ENCODE results near the gene NBEA. TPM values are rescaled to one million over a fixed set of nuclear protein-coding genes. Genes with fewer than 3 reads are reported as not detected.
A peak's percentile ranks its signal among the peaks of the same experiment; 100 is the strongest.

Gene NBEA
- total and polyA plus RNA-seq, 2 experiments from 2014 or later = 9.1 to 29.1 TPM

GRCh38 chr13:35695448-35695770 is 753.3 kb downstream of the NBEA start (continued):
- TF ChIP-seq ZNF114 (CRISPR knock-in tag; IDR thresholded peaks at IDR 0.05) (no peak), STAT1 (IDR thresholded peaks at IDR 0.05; ENCODE audit: unreplicated experiment) (no peak), REST (IDR thresholded peaks at IDR 0.05; ENCODE audit: unreplicated experiment) (no peak), CTCF (conservative IDR thresholded peaks at IDR 0.05; ENCODE audit: low read depth in 2 of 2) (no peak), CREB1 (CRISPR knock-in tag; IDR thresholded peaks at IDR 0.05; ENCODE audit: low read depth) (no peak), EZH2 (IDR thresholded peaks at IDR 0.05; ENCODE audit: low read depth, unreplicated experiment) (no peak), ZNF331 (CRISPR knock-in tag; IDR thresholded peaks at IDR 0.05; ENCODE audit: low read depth) (no peak), NANOG (IDR thresholded peaks at IDR 0.05; ENCODE audit: borderline replicate concordance) (no peak)

- Histone ChIP-seq H3K9me2 (ENCODE audit: insufficient read depth) (peaks cover 5% of the 10 kb centered on the region), H2AFZ (peak overlapping the region; percentile 84), H3K4me3 (no peak overlapping the region), H3K4me2 (peak overlapping the region; percentile 64; the same call in 1 of the 2 replicates), H4K20me1 (replicated peaks; ENCODE audit: insufficient read depth) (no peaks in the 10 kb centered on the region), H3K27ac (ENCODE audit: low read depth) (no peak overlapping the region), H3K79me2 (replicated peaks; ENCODE audit: insufficient read depth) (no peaks in the 10 kb centered on the region), H3K4me1 (ENCODE audit: insufficient read depth) (peaks cover 24% of the 10 kb centered on the region; the same call in 1 of the 2 replicates), H3F3A (replicated peaks; ENCODE audit: low read depth) (no peaks in the 10 kb centered on the region), H3K27me3 (ENCODE audit: insufficient read depth) (no peaks in the 10 kb centered on the region), H3K36me3 (ENCODE audit: insufficient read depth) (no peaks in the 10 kb centered on the region)
- TF ChIP-seq JUNB (IDR thresholded peaks at IDR 0.05; ENCODE audit: unreplicated experiment) = no peak
- TF ChIP-seq NANOG (IDR thresholded peaks at IDR 0.05; ENCODE audit: borderline replicate concordance) = no peak
- TF ChIP-seq ZNF331 (CRISPR knock-in tag; IDR thresholded peaks at IDR 0.05; ENCODE audit: low read depth) = no peak
- TF ChIP-seq REST (IDR thresholded peaks at IDR 0.05; ENCODE audit: unreplicated experiment) = no peak
- TF ChIP-seq POLR2AphosphoS5 (IDR thresholded peaks at IDR 0.05; ENCODE audit: low read depth) = no peak
- no peak for TF ChIP-seq ZNF114 (CRISPR knock-in tag; IDR thresholded peaks at IDR 0.05)
- TF ChIP-seq, protein P1, sequence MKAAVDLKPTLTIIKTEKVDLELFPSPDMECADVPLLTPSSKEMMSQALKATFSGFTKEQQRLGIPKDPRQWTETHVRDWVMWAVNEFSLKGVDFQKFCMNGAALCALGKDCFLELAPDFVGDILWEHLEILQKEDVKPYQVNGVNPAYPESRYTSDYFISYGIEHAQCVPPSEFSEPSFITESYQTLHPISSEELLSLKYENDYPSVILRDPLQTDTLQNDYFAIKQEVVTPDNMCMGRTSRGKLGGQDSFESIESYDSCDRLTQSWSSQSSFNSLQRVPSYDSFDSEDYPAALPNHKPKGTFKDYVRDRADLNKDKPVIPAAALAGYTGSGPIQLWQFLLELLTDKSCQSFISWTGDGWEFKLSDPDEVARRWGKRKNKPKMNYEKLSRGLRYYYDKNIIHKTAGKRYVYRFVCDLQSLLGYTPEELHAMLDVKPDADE (IDR thresholded peaks at IDR 0.05) = no peak
- no peaks in the 10 kb centered on the region for H3K9me3 Mint-ChIP-seq
- peak; percentile 27 for DNase-seq (ENCODE audit: low spot score)
- H3K36me3 Mint-ChIP-seq (ENCODE audit: low read depth) = no peaks in the 10 kb centered on the region; the same call in 2 of the 3 replicates
- H3K27ac Mint-ChIP-seq = no peak overlapping the region
- peaks cover 28% of the 10 kb centered on the region for H3K4me1 Mint-ChIP-seq
- peak; percentile 76 for ATAC-seq
- no peak overlapping the region for H3K4me3 Mint-ChIP-seq
- peaks cover 5% of the 10 kb centered on the region for H3K27me3 Mint-ChIP-seq (ENCODE audit: insufficient read depth, low read depth, poor library complexity)
These were observed 755.2 kb downstream of the NBEA start for GRCh38 chr13:35697186-35697730.

Measured in GM23338 (cell line).